NCI-H2171 (cell line): ENCODE data around the gene KL.

Experiments used
- DNase-seq: peaks from one replicate; lab custom pipeline; 2025; lab: John Stamatoyannopoulos, UW

Gene KL

DNA sequence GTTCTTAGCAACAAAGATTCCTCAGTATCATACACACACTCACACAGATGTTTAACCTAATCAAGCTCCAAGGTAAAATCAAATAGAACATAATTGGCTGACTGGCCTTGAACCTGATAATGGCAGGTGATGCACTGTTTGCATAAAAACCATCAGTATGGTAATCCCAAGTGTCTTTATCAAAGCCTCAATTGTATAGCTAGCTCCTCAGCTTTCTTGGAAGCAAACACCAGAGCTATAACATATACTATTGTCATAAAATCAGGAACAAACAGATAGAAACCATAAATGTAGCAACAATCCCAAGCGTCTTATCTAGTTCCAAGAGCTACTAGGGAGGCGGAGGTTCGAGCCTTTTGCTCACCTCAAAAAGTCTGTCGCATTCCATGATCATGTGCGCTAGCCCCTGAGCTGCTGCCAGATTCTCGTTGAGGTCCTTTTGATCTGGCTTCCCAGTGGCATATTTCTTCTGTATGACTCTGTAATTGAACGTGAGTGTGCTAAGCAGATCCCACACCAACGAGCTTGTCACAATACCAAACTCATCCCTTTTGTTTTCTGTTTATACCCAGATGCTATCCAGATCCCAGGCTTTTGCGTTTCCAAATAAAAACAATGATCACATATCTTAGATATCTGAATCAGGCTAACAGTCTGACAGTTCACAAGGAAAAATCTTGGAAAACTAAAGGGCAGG is 95.3 kb downstream of the KL start:
- DNase-seq, result no peak

GRCh38 chr13:33112766-33113165 is 96.5 kb downstream of the KL start:
- no peak for DNase-seq

DNA sequence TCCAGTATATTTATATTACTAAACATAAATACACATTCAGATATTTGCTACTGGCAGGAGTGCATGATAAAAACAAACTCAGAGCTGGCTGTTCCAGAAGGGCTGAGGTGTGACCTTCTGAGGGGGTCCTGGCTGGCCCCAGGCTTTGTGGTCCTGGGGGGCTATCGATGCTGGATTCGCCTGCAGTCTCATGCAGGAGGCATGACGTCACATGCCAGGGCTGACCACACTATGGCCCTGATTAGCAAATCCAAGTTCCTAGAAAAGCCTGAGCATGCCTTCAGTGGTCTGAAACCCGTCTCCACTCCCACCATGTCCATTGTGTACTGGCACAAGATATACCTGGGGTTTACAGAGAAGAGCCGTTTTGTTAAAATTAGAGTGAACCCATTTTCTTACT is 97.9 kb downstream of the KL start:
- no peak for DNase-seq

- no peak for DNase-seq
These were observed 99.1 kb downstream of the KL start for GRCh38 chr13:33115274-33115673.
